ENCODE data around the gene COMTD1.

COMTD1 gene

DNA sequence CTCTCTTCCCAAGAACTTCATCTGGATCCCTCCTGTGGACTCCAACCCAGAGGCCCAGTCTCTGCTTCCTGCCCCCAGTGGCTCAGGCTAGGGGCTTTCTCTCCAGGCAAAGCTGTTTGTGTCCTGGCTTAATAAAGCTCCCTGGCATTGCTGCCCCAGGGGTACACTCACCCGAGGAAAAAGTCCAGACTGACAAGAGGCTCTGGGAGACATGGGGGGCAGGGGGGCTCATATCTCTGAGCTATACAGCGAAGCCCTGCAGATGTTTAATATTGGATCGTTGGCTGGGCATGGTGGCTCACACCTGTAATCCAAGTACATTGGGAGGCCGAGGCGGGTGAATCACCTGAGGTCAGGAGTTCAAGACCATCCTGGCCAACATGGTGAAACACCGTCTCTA is 10.7 kb upstream of the COMTD1 start:
- H3K4me3 ChIP-seq (replicated peaks in 1 of 2; ENCODE audit: low read depth in 2 of 2, low read length in 2 of 2): no peak overlapping the region

DNA sequence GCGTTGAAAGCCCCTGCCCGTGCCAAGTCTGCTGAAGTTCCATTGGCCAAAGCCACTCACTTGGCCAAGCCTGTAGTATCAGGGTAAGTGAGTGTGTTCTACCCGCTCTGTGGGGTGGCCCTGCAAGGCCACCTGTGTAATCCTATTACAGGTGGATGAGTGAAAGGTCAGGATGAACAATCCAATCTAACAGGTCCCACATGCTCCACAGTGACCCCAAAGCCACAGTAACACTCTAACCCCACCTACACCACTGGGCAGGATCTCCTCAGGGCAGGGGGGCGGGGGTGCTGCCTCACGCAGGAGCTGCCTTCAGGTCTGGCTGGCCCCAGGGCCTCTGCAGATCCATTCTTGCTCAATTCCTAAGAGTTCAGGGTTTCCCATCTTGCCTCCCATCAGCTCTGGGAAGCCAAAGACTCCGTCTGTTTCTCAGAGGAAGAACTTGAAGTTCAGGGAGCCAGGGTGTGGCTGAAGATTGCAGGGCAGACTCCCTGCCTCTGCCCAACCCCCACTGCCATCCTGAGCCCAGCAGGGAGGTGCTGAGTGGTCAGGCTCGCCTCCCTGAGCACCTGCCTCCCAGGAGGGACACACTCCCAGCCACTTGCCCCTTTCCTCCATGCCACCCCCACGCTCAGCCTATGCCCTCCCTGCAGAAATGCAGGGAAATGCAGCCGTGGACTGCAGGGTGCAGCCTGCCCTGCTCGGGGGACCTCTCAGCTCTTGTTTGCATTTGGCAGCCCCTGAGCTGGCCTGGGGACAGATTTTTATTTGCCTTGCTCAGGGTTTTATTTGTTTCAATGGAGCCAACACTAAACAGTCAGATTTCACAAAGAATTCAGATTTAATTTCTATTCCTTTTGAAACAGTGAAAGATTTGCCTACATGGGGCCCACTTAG is 9.8 kb upstream of the COMTD1 start:
- TF ChIP-seq, protein P1, sequence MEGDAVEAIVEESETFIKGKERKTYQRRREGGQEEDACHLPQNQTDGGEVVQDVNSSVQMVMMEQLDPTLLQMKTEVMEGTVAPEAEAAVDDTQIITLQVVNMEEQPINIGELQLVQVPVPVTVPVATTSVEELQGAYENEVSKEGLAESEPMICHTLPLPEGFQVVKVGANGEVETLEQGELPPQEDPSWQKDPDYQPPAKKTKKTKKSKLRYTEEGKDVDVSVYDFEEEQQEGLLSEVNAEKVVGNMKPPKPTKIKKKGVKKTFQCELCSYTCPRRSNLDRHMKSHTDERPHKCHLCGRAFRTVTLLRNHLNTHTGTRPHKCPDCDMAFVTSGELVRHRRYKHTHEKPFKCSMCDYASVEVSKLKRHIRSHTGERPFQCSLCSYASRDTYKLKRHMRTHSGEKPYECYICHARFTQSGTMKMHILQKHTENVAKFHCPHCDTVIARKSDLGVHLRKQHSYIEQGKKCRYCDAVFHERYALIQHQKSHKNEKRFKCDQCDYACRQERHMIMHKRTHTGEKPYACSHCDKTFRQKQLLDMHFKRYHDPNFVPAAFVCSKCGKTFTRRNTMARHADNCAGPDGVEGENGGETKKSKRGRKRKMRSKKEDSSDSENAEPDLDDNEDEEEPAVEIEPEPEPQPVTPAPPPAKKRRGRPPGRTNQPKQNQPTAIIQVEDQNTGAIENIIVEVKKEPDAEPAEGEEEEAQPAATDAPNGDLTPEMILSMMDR (IDR thresholded peaks at IDR 0.05; ENCODE audit: low read depth, low read length): no peak
- no peak for DNase-seq (ENCODE audit: low read depth in 2 of 2)
- H3K4me3 ChIP-seq (replicated peaks in 1 of 2; ENCODE audit: low read depth in 2 of 2, low read length in 2 of 2): no peak overlapping the region

More for the DNA sequence above, 10.7 kb upstream of the COMTD1 start:
- TF ChIP-seq, protein P1 (IDR thresholded peaks at IDR 0.05; ENCODE audit: low read depth, low read length): no peak
- DNase-seq (ENCODE audit: low read depth in 2 of 2): no peak

DNA sequence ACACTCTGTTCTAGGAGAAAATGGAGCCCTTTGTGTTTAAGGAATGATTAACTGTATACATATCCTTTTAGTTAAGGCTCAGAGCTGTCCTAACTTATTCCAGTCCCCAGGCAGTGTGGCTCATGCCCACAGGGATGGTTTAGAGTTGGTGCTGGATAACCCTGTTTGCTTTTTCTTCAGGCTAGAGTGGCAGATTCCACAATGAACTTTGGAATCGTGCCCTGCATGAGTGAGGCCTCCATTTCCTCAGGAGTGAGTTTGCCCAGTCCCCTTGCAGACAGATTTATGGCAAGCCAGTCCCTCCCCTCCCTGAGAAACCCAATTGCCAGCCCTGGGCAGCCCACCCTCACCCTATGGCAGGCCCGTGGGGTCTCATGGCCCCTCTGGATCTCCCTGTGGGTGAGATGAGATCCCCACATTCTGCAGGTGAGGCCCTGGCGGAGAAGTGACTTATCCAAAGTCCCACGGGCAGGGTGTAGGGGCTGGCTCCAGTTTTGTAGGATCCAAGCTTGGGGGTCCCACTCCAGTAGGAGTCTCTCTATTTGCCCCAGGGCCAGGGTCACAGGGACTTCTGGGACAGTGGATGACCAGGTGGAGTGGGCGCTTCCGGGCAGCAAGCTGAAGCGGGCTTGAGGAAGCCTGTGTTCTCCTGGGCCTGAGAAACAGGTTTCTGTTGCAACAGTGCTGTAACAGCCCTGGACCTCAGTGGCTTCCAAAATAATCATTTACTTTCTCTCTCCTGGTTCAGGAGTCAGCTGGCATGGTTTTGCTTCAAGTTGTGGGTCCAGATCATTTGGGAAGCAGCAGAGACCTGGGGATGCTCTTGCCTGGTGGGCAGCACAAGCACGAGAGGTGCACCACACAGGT is 9.0 kb upstream of the COMTD1 start:
- TF ChIP-seq, protein P1 (IDR thresholded peaks at IDR 0.05; ENCODE audit: low read depth, low read length): no peak
- DNase-seq (ENCODE audit: low read depth in 2 of 2): no peak
- no peak overlapping the region for H3K4me3 ChIP-seq (replicated peaks in 1 of 2; ENCODE audit: low read depth in 2 of 2, low read length in 2 of 2)

DNA sequence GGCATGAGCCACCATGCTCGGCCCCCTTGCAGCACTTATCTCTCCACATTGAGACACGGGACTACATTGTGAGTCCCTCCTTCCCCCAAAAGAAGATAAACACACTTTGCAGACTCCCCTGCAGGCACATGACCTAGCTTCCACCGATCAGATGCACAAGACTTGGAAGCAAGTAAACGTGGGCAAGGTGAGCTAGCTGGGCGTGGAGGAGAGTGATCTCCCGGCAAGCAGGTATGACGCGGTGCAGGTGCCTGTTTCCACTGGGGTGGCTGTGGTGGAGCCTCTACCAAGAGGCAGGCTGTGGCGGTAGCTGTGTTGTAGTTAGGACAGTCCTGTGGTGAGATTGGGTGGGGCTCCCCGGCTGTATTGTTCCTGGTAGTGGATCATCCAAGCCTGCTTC is 7.7 kb upstream of the COMTD1 start:
- no peak overlapping the region for H3K4me3 ChIP-seq (replicated peaks in 1 of 2; ENCODE audit: low read depth in 2 of 2, low read length in 2 of 2)
- TF ChIP-seq, protein P1 (IDR thresholded peaks at IDR 0.05; ENCODE audit: low read depth, low read length): no peak

DNA sequence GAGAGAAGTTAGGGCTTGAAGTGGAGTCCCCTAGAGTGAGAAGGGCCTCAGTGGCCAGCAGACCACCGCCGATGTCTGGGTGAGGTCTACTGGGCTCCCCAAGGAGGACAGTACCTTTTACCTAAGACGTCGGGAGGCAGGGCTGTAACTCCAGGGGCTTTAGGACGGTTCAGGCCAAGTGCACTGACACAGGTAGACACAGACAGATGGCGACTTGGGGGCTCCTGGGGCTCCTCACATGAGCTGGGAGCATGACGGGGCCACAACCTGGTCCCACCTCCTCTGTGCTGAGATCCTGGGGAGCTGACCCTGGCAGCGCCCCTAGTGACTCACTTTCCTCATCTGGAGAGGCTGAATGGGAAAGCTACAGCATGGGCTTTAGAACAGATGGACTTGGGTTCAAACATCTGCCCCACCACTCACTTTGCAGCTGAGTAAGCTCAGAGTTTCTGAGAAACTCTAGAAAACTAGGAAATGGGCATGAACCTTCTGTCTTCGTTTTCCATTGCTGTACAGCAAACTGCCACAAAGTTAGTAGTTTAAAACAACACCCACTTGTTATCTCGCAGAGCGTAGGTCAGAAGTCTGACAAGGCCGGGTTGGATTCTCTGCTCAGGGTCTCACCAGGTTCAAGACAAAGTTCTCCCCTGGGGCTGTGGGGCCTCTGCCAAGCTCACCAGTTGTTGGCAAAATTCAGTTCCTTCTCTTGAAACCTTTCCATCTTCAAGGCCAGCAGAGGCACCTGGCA is 4.7 kb upstream of the COMTD1 start:
- no peak for DNase-seq (ENCODE audit: low read depth in 2 of 2)
- TF ChIP-seq, protein P1 (IDR thresholded peaks at IDR 0.05; ENCODE audit: low read depth, low read length): no peak

More for the DNA sequence above, 7.7 kb upstream of the COMTD1 start:
- DNase-seq (ENCODE audit: low read depth in 2 of 2): no peak

DNA sequence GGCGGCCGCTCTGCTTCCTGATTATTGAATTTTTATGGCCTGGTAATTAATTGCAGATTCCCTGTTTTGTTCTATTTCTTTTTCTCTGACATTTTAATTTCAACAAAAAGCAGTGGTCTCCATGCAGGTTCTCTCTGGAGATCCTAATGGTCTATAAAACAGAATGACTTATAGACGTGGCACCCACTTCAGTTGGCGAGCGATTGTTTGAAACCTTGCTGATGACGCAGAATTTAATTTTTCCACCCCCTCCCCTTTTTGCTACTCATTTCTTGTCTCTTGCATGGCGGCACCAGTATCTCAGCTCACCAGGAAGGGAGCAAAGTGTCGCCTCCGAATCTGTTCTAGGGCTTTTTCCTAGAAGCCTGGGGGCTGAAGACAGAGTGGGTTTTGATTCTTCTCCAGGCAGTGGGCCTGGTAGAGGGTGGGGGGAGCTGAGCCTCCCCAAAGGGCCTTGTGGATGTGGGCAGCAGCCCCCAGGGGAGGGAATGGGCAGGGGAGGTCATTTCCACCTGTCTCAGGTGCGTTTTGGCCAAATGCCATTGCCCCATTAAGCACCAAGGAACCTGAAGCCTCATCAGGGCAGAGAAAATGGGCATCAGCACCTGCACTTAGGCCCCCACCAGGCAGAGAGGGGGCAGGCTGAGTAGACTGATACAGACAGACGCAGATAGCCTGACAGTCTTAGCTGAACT is 3.5 kb upstream of the COMTD1 start:
- TF ChIP-seq, protein P1 (IDR thresholded peaks at IDR 0.05; ENCODE audit: low read depth, low read length): no peak
- no peak for DNase-seq (ENCODE audit: low read depth in 2 of 2)
- H3K4me3 ChIP-seq (replicated peaks in 1 of 2; ENCODE audit: low read depth in 2 of 2, low read length in 2 of 2): no peak overlapping the region

More for the DNA sequence above, 4.7 kb upstream of the COMTD1 start:
- no peak overlapping the region for H3K4me3 ChIP-seq (replicated peaks in 1 of 2; ENCODE audit: low read depth in 2 of 2, low read length in 2 of 2)
